PC-9 (cell line): ENCODE measurements around the gene PITPNC1. TPM values are rescaled to one million over a fixed set of nuclear protein-coding genes. Genes with fewer than 3 reads are reported as not detected.
"Not testable (repeated sequence)": the region's sequence is repeated elsewhere in the genome, so short reads cannot be mapped to it uniquely, and the experiment has no call there.

Experiments
- BruUV-seq: library from RNA; stranded (reverse); fragments of 400-500 nt; replicated peaks from 2 replicates; lab custom pipeline; 2021; lab: Mats Ljungman, UMichigan
- CTCF ChIA-PET: fragments of 300-600 bp; sonication (Branson Sonifier 250); formaldehyde crosslinking; loops from one replicate; lab custom pipeline; 2022; ENCODE audit warnings: antibody characterized with exemption; lab: Charles Lee
- POLR2A ChIA-PET: fragments of 300-600 bp; sonication (Branson Sonifier 250); formaldehyde crosslinking; loops from one replicate; lab custom pipeline; 2022; ENCODE audit warnings: antibody characterized with exemption; ENCODE audit not compliant: unreplicated experiment; lab: Charles Lee
- DNase-seq, 2 experiments: peaks; one replicate each; pipeline versions ENCODE4 v3.0.0 to v3.0.0-alpha.2; 2015 to 2022; ENCODE audit warnings: mixed read lengths in 1 of 2
- H2AFZ ChIP-seq: fragments of 200-600 bp; sonication (generic); 2 replicates; pipeline ENCODE4 v1.8.1; 2017; ENCODE audit warnings: antibody characterized with exemption
- H3F3A ChIP-seq: fragments of 200-600 bp; sonication (generic); 2 replicates; pipeline ENCODE4 v1.8.1; 2017; ENCODE audit warnings: antibody characterized with exemption, mild to moderate bottlenecking, low read depth; ENCODE audit not compliant: insufficient read depth
- H3K27ac ChIP-seq: fragments of 200-600 bp; sonication (generic); 2 replicates; pipeline ENCODE4 v1.6.1; 2016; ENCODE audit warnings: mixed run types
- H3K27me3 ChIP-seq: fragments of 200-600 bp; sonication (generic); 2 replicates; pipeline ENCODE4 v1.6.1; 2016; ENCODE audit warnings: low read depth, mixed run types; ENCODE audit not compliant: insufficient read depth
- H3K36me3 ChIP-seq: fragments of 200-600 bp; sonication (generic); 2 replicates; pipeline ENCODE4 v1.6.1; 2016; ENCODE audit warnings: low read depth, mixed run types
- H3K4me1 ChIP-seq: fragments of 200-600 bp; sonication (generic); replicated peaks from 2 replicates; pipeline ENCODE4 v1.6.1; 2016; ENCODE audit warnings: mixed run types; ENCODE audit not compliant: insufficient read depth
- H3K4me2 ChIP-seq: fragments of 200-600 bp; sonication (generic); 2 replicates; pipeline ENCODE4 v1.6.1; 2017; ENCODE audit warnings: mixed run types
- H3K4me3 ChIP-seq: fragments of 200-600 bp; sonication (generic); 2 replicates; pipeline ENCODE4 v1.6.1; 2016; ENCODE audit warnings: mixed run types
- H3K79me2 ChIP-seq: fragments of 200-600 bp; sonication (generic); 2 replicates; pipeline ENCODE4 v1.6.1; 2017; ENCODE audit warnings: low read depth, mixed run types
- H3K9me2 ChIP-seq: fragments of 200-600 bp; sonication (generic); 2 replicates; pipeline ENCODE4 v1.8.1; 2017; ENCODE audit warnings: mild to moderate bottlenecking; ENCODE audit not compliant: insufficient read depth
- H3K9me3 ChIP-seq: fragments of 200-600 bp; sonication (generic); 2 replicates; pipeline ENCODE4 v1.8.1; 2016; ENCODE audit warnings: low read depth; ENCODE audit not compliant: insufficient read depth
- H4K20me1 ChIP-seq: fragments of 200-600 bp; sonication (generic); 2 replicates; pipeline ENCODE4 v1.8.1; 2017; ENCODE audit not compliant: insufficient read depth
- EZH2 ChIP-seq: fragments of 200-600 bp; sonication (generic); IDR thresholded peaks from 2 replicates; pipeline ENCODE4 v1.8.0; 2017; ENCODE audit warnings: antibody characterized with exemption, low read depth
- intact Hi-C: fragments of 100-400 bp; cut with micrococcal nuclease; formaldehyde crosslinking; loops from one replicate; pipeline ENCODE4 v1.10.0; 2022; ENCODE audit not compliant: unreplicated experiment
- total RNA-seq: library from RNA; stranded (reverse); gene quantifications from 2 replicates; pipeline ENCODE4 v1.2.3, GENCODE V29; 2021
- TF ChIP-seq, protein P1 (sequence below): fragments of 200-600 bp; sonication (generic); conservative IDR thresholded peaks from 2 replicates; pipeline ENCODE4 v1.6.1; 2017; ENCODE audit warnings: mixed run types, antibody characterized with exemption, mild to moderate bottlenecking, moderate library complexity

PITPNC1 gene
- total RNA-seq, 1 experiment from 2014 or later: 6.0 TPM

DNA sequence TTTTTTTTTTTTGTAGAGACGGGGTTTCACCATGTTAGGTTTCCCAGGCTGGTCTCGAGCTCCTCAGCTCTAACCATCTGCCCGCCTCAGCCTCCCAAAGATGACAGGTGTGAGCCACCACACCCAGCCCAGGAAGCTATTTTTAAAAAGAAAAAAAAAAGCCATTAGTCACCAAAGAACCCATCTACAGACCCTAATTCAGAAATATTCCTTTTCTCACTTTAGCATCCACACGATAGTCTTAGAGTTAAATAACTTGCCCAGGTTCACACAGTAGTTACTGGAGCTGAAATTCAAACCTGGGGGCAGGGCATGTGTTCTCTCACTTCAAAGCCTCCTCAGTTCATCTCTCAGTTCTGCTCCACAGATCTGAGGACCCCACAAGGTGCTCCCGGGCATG is 270.4 kb downstream of the PITPNC1 start:
- H3K79me2 ChIP-seq: no peaks in the 10 kb centered on the region
- H3K27me3 ChIP-seq: no peaks in the 10 kb centered on the region
- ChIA-PET CTCF (no interaction called here), POLR2A (interaction anchor here (0.7 kb wide), 2 partner anchors 10 to 600 kb away, joined by 6 to 7 read pairs; no protein-coding TSS in a partner anchor)
- H3K4me2 ChIP-seq: no peak overlapping the region
- no peaks in the 10 kb centered on the region for H3K36me3 ChIP-seq
- H3K9me3 ChIP-seq: no peaks in the 10 kb centered on the region
- H2AFZ ChIP-seq: no peak overlapping the region
- BruUV-seq: no TSS peak
- H3K9me2 ChIP-seq: no peaks in the 10 kb centered on the region
- H3K27ac ChIP-seq: no peak overlapping the region
- H4K20me1 ChIP-seq: no peaks in the 10 kb centered on the region
- no peak overlapping the region for H3K4me3 ChIP-seq
- no peak for TF ChIP-seq EZH2
- TF ChIP-seq, protein P1, sequence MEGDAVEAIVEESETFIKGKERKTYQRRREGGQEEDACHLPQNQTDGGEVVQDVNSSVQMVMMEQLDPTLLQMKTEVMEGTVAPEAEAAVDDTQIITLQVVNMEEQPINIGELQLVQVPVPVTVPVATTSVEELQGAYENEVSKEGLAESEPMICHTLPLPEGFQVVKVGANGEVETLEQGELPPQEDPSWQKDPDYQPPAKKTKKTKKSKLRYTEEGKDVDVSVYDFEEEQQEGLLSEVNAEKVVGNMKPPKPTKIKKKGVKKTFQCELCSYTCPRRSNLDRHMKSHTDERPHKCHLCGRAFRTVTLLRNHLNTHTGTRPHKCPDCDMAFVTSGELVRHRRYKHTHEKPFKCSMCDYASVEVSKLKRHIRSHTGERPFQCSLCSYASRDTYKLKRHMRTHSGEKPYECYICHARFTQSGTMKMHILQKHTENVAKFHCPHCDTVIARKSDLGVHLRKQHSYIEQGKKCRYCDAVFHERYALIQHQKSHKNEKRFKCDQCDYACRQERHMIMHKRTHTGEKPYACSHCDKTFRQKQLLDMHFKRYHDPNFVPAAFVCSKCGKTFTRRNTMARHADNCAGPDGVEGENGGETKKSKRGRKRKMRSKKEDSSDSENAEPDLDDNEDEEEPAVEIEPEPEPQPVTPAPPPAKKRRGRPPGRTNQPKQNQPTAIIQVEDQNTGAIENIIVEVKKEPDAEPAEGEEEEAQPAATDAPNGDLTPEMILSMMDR: no peak
- no peak for DNase-seq
- peaks cover 9% of the 10 kb centered on the region for H3K4me1 ChIP-seq
- no peaks in the 10 kb centered on the region for H3F3A ChIP-seq
- intact Hi-C loops: no loop called here

DNA sequence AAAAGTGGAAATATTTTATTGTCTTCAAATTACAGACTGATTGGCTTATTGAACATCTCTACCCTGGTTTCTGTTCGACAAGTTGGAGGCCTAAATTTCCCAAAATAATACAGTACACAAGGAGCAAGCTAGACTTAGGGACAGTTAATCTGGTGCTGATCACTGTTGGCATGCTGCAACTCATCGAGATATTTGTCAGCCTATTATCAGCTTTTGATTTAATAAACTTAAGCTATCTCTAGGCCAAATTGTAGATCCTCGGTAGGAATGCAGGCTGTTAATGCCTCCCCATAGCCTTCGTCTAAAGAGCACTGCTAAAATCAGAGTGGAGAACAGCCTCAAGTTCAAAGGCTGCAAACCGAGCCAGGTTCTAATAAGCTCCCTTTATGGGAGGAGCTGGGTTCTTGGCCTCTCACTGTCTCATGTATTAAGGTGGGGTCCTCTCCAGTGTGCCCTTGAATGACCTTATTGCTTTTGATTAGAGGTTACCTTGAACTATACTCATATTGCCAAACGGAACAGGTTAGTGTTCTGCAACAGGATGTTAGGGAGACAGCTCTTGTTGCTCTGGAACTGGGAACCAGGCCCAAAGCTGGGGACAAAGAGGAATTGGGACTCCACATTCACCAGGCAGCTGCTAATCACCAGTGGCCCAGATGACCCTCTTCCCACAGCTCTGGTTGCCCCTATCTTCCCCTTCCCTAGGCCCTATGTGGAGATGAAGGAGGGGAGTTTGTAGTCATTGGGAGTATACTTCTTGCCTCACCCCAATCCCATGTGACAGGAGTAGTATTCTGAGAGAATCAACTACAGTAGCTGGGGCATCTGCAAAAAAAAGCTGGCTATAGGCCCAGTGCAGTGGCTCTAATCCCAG is 271.2 kb downstream of the PITPNC1 start:
- no peak overlapping the region for H2AFZ ChIP-seq
- BruUV-seq: no TSS peak
- TF ChIP-seq, protein P1: no peak
- no peak for TF ChIP-seq EZH2
- peaks cover 9% of the 10 kb centered on the region for H3K4me1 ChIP-seq
- no peaks in the 10 kb centered on the region for H3K27me3 ChIP-seq
- no peaks in the 10 kb centered on the region for H3K36me3 ChIP-seq
- H3K79me2 ChIP-seq: no peaks in the 10 kb centered on the region
- no peaks in the 10 kb centered on the region for H3F3A ChIP-seq
- H3K9me2 ChIP-seq: no peaks in the 10 kb centered on the region
- H4K20me1 ChIP-seq: no peaks in the 10 kb centered on the region
- no peak for DNase-seq
- no peak overlapping the region for H3K4me3 ChIP-seq
- ChIA-PET CTCF (no interaction called here), POLR2A (interaction anchor here (0.6 to 0.7 kb wide), 3 partner anchors 10 to 599 kb away, joined by 4 to 7 read pairs (median 6); no protein-coding TSS in a partner anchor)
- intact Hi-C loops: no loop called here
- H3K9me3 ChIP-seq: no peaks in the 10 kb centered on the region
- H3K4me2 ChIP-seq: no peak overlapping the region
- no peak overlapping the region for H3K27ac ChIP-seq

DNA sequence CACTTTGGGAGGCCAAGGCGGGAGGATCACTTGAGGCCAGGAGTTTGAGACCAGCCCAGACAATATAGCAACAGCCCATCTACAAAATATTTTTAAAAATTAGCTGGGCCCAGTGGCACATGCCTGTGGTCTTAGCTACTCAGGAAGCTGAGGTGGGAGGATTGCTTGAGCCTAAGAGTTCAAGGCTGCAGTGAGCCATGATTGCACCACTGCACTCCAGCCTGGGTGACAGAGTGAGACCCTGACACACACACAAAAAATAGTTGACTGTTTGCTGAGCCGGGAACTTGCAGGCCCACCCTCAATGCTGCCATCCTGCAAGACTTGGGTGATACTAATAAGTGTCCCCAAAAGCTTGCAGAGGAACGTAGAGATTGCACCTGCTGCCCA is 271.8 kb downstream of the PITPNC1 start:
- H2AFZ ChIP-seq, H4K20me1 ChIP-seq, POLR2A ChIA-PET, H3K4me2 ChIP-seq, H3K4me3 ChIP-seq, DNase-seq, H3K9me3 ChIP-seq, CTCF ChIA-PET, BruUV-seq, intact Hi-C loops, H3K79me2 ChIP-seq, H3F3A ChIP-seq, H3K36me3 ChIP-seq, H3K4me1 ChIP-seq, H3K27ac ChIP-seq, H3K9me2 ChIP-seq, H3K27me3 ChIP-seq: not testable (repeated sequence)
